Articular chondrocyte of knee joint (primary cell): ENCODE measurements around the gene ANO3. TPM values are rescaled to one million over a fixed set of nuclear protein-coding genes. Genes with fewer than 3 reads are reported as not detected.

Experiments
- total RNA-seq: library from RNA; depleted of rRNA; stranded (reverse); fragments of >200 nt; gene quantifications from 2 replicates; pipeline ENCODE4 v1.2.3, GENCODE V29; 2012

ANO3 gene
- 0.11 TPM in 1 of 2 replicates, not detected in the other for total RNA-seq

DNA sequence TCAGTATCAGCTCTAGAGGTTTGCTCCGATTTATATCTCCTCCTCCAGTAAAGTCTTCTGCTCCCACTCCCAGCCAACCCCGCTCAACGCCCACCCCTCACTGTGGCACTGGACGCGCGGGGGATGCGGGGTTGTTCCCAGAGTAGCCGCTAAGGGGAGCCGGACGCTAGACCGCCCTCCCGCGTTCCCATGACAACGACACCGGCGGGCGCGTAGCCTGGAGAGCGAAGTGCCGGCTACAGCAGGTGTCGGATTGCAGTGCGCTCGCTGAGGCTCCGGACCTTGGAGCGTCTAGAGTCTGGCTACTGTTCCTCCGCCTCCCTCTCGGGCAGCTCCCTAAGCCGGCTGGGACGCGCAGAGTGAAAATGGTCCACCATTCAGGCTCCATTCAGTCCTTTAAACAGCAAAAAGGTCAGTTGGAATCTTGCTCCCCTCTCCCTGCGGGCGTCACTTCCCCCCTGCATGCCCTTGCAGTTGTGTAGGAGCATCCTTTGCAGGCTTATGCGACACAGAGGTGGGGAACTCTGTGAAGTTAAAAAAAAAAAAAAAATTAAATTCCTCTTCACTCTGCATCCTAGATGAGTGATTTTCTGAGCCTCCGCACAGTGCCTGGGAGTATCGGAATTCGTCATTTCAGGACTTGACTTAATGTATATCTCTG, at the start of gene ANO3:
TSS of gene ANO3 (plus strand) at position 220 of the 661 bp plus-strand sequence. CDS start at position 366, 146 bp downstream.

DNA sequence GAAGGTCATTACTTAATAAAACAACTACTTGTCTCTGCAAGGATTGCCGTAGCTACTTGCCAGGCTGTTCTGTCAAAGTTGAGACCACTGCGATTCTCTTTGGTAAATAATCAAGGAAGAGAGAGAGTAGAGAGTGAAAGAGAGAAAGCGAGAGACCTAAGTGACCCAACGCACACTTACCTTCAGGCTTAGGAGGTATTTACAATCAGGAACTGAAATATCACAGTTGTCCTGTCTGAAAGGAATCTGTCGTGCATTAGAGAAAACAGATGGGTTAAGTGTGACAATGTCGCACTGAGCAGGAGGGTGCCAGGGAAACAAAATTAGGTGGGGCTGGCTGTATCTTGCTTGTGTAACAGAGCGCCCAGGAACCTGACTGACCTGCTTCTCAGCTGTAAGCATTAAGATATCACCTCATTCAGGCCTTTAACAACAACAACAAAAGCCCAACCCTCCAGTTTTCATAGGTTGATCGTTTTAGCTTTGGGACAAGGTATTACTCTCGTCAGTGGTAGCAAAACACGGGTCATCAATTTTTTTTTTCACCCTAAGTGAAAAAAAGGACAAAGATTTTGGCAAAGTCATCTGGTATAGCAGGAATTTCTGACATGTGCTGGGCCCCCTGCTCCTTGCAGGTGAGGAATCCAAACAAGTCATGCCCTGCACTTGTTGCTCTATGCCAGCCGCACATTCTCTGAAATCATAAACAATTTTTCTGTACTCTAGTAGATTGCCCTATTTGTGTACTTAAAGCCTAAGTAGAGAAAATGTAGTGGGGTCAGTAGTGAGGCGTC, 240.1 kb downstream of the ANO3 start, which contains the start of gene MUC15:
TSS of gene MUC15 (minus strand) at position 403 of the 794 bp plus-strand sequence. CDS start 5,169 bp downstream, outside the sequence.

Other genes starting within 250 kb of the ANO3 start
- gene MUC15, start 240.1 kb downstream of the ANO3 start, total RNA-seq, result not detected in 2 replicates